Activated B cell treated with CpG ODN at 0.5 μM for 24 hours (primary cell): Measurements from ENCODE around the gene SNRK. TPM values are rescaled to one million over a fixed set of nuclear protein-coding genes. Genes with fewer than 3 reads are reported as not detected.
"Not testable (repeated sequence)": the region's sequence is repeated elsewhere in the genome, so short reads cannot be mapped to it uniquely, and the experiment has no call there.

Experiments used
- ATAC-seq: fragments of 200-7000 bp; cut with Tn5 transposase; one replicate; pipeline ENCODE4 v1.10.0; 2021; ENCODE audit warnings: low read depth, mild to moderate bottlenecking, moderate library complexity
- CTCF ChIA-PET: fragments of 350-600 bp; sonication (Branson Sonifier 250); formaldehyde crosslinking; loops from one replicate; lab custom pipeline; 2021; ENCODE audit warnings: antibody characterized with exemption; lab: Charles Lee
- POLR2A ChIA-PET: fragments of 350-600 bp; sonication (Branson Sonifier 250); formaldehyde crosslinking; loops from one replicate; lab custom pipeline; 2021; ENCODE audit warnings: antibody characterized with exemption; lab: Charles Lee
- DNase-seq: peaks from one replicate; pipeline ENCODE4 v3.0.0; 2022
- H3K27ac Mint-ChIP-seq: one replicate; pipeline ENCODE4 v1.8.0; 2020; ENCODE audit warnings: mixed read lengths
- H3K27me3 Mint-ChIP-seq: one replicate; pipeline ENCODE4 v1.8.0; 2021; ENCODE audit warnings: mixed read lengths
- H3K36me3 Mint-ChIP-seq: one replicate; pipeline ENCODE4 v1.8.0; 2021; ENCODE audit warnings: low read depth, mixed read lengths
- H3K4me1 Mint-ChIP-seq: one replicate; pipeline ENCODE4 v1.8.0; 2021; ENCODE audit warnings: mixed read lengths
- H3K4me3 Mint-ChIP-seq: one replicate; pipeline ENCODE4 v1.8.0; 2020; ENCODE audit warnings: mild to moderate bottlenecking, mixed read lengths
- H3K9me3 Mint-ChIP-seq: one replicate; pipeline ENCODE4 v1.8.0; 2020; ENCODE audit warnings: mixed read lengths
- CTCF ChIP-seq: fragments of 200-600 bp; IDR thresholded peaks from one replicate; pipeline ENCODE4 v1.8.0; 2022; ENCODE audit warnings: antibody characterized with exemption, mild to moderate bottlenecking
- intact Hi-C: fragments of 100-400 bp; cut with micrococcal nuclease; formaldehyde crosslinking; loops from one replicate; pipeline ENCODE4 v1.15.1; 2024
- total RNA-seq: library from RNA; stranded (reverse); gene quantifications from 2 replicates; pipeline ENCODE4 v1.2.3, GENCODE V29; 2022

SNRK gene
- total RNA-seq, 1 donor from 2014 or later = 31.1 TPM

- intact Hi-C loops = no loop called here
Measured at GRCh38 chr3:43353393-43353792, 67.1 kb downstream of the SNRK start.

GRCh38 chr3:43353923-43354670 lies 67.8 kb downstream of the SNRK start:
- no peak overlapping the region for H3K4me3 Mint-ChIP-seq
- ATAC-seq (no peak), DNase-seq (no peak)
- peaks cover 60% of the 10 kb centered on the region for H3K36me3 Mint-ChIP-seq
- ChIA-PET CTCF (no interaction called here), POLR2A (no interaction called here)
- H3K4me1 Mint-ChIP-seq = no peaks in the 10 kb centered on the region
- no peak for TF ChIP-seq CTCF
- peaks cover 55% of the 10 kb centered on the region for H3K9me3 Mint-ChIP-seq
- no peak overlapping the region for H3K27ac Mint-ChIP-seq
- intact Hi-C loops = no loop called here
- no peaks in the 10 kb centered on the region for H3K27me3 Mint-ChIP-seq

More at GRCh38 chr3:43353393-43353792, 67.1 kb downstream of the SNRK start:
- DNase-seq = no peak
- Mint-ChIP-seq H3K4me1 (no peaks in the 10 kb centered on the region), H3K36me3 (peaks cover 67% of the 10 kb centered on the region), H3K4me3 (no peak overlapping the region), H3K27ac (no peak overlapping the region), H3K27me3 (no peaks in the 10 kb centered on the region), H3K9me3 (peaks cover 53% of the 10 kb centered on the region)
- no peak for TF ChIP-seq CTCF
- ATAC-seq = no peak
- ChIA-PET CTCF (no interaction called here), POLR2A (no interaction called here)

- H3K4me1 Mint-ChIP-seq, H3K27ac Mint-ChIP-seq, intact Hi-C loops, ATAC-seq, DNase-seq, H3K27me3 Mint-ChIP-seq, CTCF ChIA-PET, H3K4me3 Mint-ChIP-seq, POLR2A ChIA-PET: not testable (repeated sequence)
- Mint-ChIP-seq H3K36me3 (peaks cover 40% of the 10 kb centered on the region), H3K9me3 (peaks cover 50% of the 10 kb centered on the region)
Measured at GRCh38 chr3:43356033-43356432, 69.7 kb downstream of the SNRK start.

DNA sequence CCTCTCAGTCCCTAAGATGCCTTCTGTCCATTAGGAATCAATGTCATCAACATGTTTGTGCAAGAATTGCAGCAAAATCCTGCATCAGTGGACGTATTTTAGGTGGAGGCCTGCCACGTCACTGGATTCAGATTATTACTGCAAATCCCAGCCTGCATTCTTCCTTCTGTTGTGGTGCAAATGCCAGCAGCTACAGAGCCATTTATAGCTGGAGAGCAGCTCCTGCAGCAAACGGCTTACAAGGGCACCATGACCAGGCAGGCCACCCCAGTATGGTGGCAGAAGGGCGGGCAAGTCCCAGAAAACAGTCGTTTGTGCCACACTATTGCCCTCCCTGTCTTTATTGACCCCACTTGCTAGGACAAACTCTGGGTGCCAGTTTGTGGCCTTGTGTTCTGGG lies 74.7 kb downstream of the SNRK start:
- ChIA-PET POLR2A (no interaction called here), CTCF (no interaction called here)
- no peak for DNase-seq
- no peak for ATAC-seq
- intact Hi-C loops = no loop called here
- Mint-ChIP-seq H3K27ac (no peak overlapping the region), H3K4me1 (no peaks in the 10 kb centered on the region), H3K27me3 (no peaks in the 10 kb centered on the region), H3K4me3 (no peak overlapping the region), H3K9me3 (peaks cover 16% of the 10 kb centered on the region), H3K36me3 (no peaks in the 10 kb centered on the region)
- TF ChIP-seq CTCF = no peak

- peaks cover 13% of the 10 kb centered on the region for H3K9me3 Mint-ChIP-seq
Measured at GRCh38 chr3:43362183-43362582, 75.8 kb downstream of the SNRK start.

More at GRCh38 chr3:43362183-43362582, 75.8 kb downstream of the SNRK start:
- no peak for ATAC-seq
- Mint-ChIP-seq H3K4me1 (no peaks in the 10 kb centered on the region), H3K36me3 (no peaks in the 10 kb centered on the region), H3K4me3 (no peak overlapping the region), H3K27me3 (no peaks in the 10 kb centered on the region), H3K27ac (no peak overlapping the region)
- intact Hi-C loops = no loop called here
- no peak for DNase-seq
- CTCF ChIA-PET = no interaction called here
- TF ChIP-seq CTCF = no peak
- POLR2A ChIA-PET = no interaction called here
